Measurements from ENCODE around the gene GRHPR.

GRCh38 chr9:37406603-37407401, 15.7 kb upstream of the GRHPR start:
- TF ChIP-seq, protein P1, sequence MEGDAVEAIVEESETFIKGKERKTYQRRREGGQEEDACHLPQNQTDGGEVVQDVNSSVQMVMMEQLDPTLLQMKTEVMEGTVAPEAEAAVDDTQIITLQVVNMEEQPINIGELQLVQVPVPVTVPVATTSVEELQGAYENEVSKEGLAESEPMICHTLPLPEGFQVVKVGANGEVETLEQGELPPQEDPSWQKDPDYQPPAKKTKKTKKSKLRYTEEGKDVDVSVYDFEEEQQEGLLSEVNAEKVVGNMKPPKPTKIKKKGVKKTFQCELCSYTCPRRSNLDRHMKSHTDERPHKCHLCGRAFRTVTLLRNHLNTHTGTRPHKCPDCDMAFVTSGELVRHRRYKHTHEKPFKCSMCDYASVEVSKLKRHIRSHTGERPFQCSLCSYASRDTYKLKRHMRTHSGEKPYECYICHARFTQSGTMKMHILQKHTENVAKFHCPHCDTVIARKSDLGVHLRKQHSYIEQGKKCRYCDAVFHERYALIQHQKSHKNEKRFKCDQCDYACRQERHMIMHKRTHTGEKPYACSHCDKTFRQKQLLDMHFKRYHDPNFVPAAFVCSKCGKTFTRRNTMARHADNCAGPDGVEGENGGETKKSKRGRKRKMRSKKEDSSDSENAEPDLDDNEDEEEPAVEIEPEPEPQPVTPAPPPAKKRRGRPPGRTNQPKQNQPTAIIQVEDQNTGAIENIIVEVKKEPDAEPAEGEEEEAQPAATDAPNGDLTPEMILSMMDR (IDR thresholded peaks at IDR 0.05): no peak
- no peak for TF ChIP-seq POLR2A (IDR thresholded peaks at IDR 0.05)

Measured in esophagus squamous epithelium (tissue), 4 donors.